WTC11 (cell line): ENCODE measurements around the gene PPP1R37. TPM values are rescaled to one million over a fixed set of nuclear protein-coding genes. Genes with fewer than 3 reads are reported as not detected.
A peak's percentile ranks its signal among the peaks of the same experiment; 100 is the strongest.

Experiments used
- ATAC-seq: fragments of 200-7000 bp; cut with Tn5 transposase; 2 replicates; pipeline ENCODE4 v1.10.0; 2021; ENCODE audit warnings: mild to moderate bottlenecking, moderate library complexity
- CTCF ChIA-PET: fragments of 300-600 bp; sonication (Branson Sonifier 250); formaldehyde crosslinking; loops from one replicate; lab custom pipeline; 2021; ENCODE audit warnings: antibody characterized with exemption; lab: Charles Lee
- POLR2A ChIA-PET: fragments of 350-600 bp; sonication (Branson Sonifier 250); formaldehyde crosslinking; loops from one replicate; lab custom pipeline; 2021; ENCODE audit warnings: antibody characterized with exemption; lab: Charles Lee
- DNase-seq: peaks from one replicate; pipeline ENCODE4 v3.0.0; 2021; ENCODE audit warnings: low spot score
- H3K27ac Mint-ChIP-seq: 2 replicates; pipeline ENCODE4 v1.8.0; 2021; ENCODE audit warnings: mixed read lengths
- H3K27me3 Mint-ChIP-seq: 2 replicates; pipeline ENCODE4 v1.8.0; 2021; ENCODE audit warnings: low read depth, mild to moderate bottlenecking, moderate library complexity, mixed read lengths
- H3K36me3 Mint-ChIP-seq: 2 replicates; pipeline ENCODE4 v1.8.0; 2021; ENCODE audit warnings: mixed read lengths
- H3K4me1 Mint-ChIP-seq: 2 replicates; pipeline ENCODE4 v1.8.0; 2022; ENCODE audit warnings: mixed read lengths
- H3K4me3 Mint-ChIP-seq: 2 replicates; pipeline ENCODE4 v1.8.0; 2021; ENCODE audit warnings: mild to moderate bottlenecking, moderate library complexity, mixed read lengths
- H3K9me3 Mint-ChIP-seq: 2 replicates; pipeline ENCODE4 v1.8.0; 2021; ENCODE audit warnings: mixed read lengths
- AFF4 ChIP-seq: sonication (generic); formaldehyde crosslinking; IDR thresholded peaks from 2 replicates; pipeline ENCODE4 v1.8.1; 2023; ENCODE audit warnings: mild to moderate bottlenecking, missing genetic modification reagents, borderline replicate concordance
- ATF3 ChIP-seq: sonication (generic); formaldehyde crosslinking; conservative IDR thresholded peaks from 2 replicates; pipeline ENCODE4 v1.8.1; 2022; ENCODE audit warnings: mild to moderate bottlenecking, missing genetic modification reagents
- CTCF ChIP-seq: fragments of 200-600 bp; IDR thresholded peaks from 2 replicates; pipeline ENCODE4 v1.8.0; 2022; ENCODE audit warnings: antibody characterized with exemption
- GRHL2 ChIP-seq: fragments of 250-450 bp; sonication (Bioruptor Pico); IDR thresholded peaks from 2 replicates; pipeline ENCODE4 v1.8.0; 2022; ENCODE audit warnings: mild to moderate bottlenecking, moderate library complexity; ENCODE audit not compliant: insufficient replicate concordance, severe bottlenecking
- RELA ChIP-seq: sonication (generic); formaldehyde crosslinking; IDR thresholded peaks from 2 replicates; pipeline ENCODE4 v1.8.1; 2022; ENCODE audit warnings: missing genetic modification reagents, mild to moderate bottlenecking, borderline replicate concordance
- STAT6 ChIP-seq: sonication (generic); formaldehyde crosslinking; conservative IDR thresholded peaks from 2 replicates; pipeline ENCODE4 v1.8.1; 2023; ENCODE audit warnings: mild to moderate bottlenecking, low read depth, missing genetic modification reagents, moderate library complexity
- TEAD4 ChIP-seq: sonication (generic); formaldehyde crosslinking; IDR thresholded peaks from 2 replicates; pipeline ENCODE4 v1.8.0; 2022; ENCODE audit warnings: mild to moderate bottlenecking, missing genetic modification reagents
- ZNF219 ChIP-seq: sonication (generic); formaldehyde crosslinking; IDR thresholded peaks from 2 replicates; pipeline ENCODE4 v1.8.0; 2023; ENCODE audit warnings: missing genetic modification reagents, mild to moderate bottlenecking, borderline replicate concordance
- ZNF263 ChIP-seq: sonication (generic); formaldehyde crosslinking; IDR thresholded peaks from 2 replicates; pipeline ENCODE4 v1.8.1; 2022; ENCODE audit warnings: low read depth, mild to moderate bottlenecking, moderate library complexity, missing genetic modification reagents
- ZNF396 ChIP-seq: fragments of 250-450 bp; sonication (Bioruptor Pico); IDR thresholded peaks from 2 replicates; pipeline ENCODE4 v1.8.0; 2021; ENCODE audit warnings: mild to moderate bottlenecking, moderate library complexity, borderline replicate concordance
- ZNF532 ChIP-seq: fragments of 250-450 bp; sonication (Bioruptor Pico); IDR thresholded peaks from 2 replicates; pipeline ENCODE4 v1.9.0; 2021; ENCODE audit warnings: mild to moderate bottlenecking, borderline replicate concordance
- ZNF671 ChIP-seq: fragments of 250-450 bp; sonication (Bioruptor Pico); IDR thresholded peaks from 2 replicates; pipeline ENCODE4 v1.8.0; 2021; ENCODE audit warnings: mild to moderate bottlenecking
- total RNA-seq: library from RNA; stranded (reverse); gene quantifications from 3 replicates; pipeline ENCODE4 v1.2.3, GENCODE V29; 2021

The PPP1R37 gene
- total RNA-seq, 1 experiment from 2014 or later, result 35.4 TPM

- TF ChIP-seq RELA (CRISPR knock-in tag) (no peak), CTCF (no peak), STAT6 (CRISPR knock-in tag) (no peak), TEAD4 (no peak), ZNF263 (no peak), GRHL2 (CRISPR knock-in tag) (no peak), AFF4 (CRISPR knock-in tag) (no peak), ZNF532 (CRISPR knock-in tag) (no peak), ZNF396 (CRISPR knock-in tag) (no peak), ZNF671 (CRISPR knock-in tag) (no peak), ZNF219 (CRISPR knock-in tag) (no peak), ATF3 (CRISPR knock-in tag) (no peak)
- TF ChIP-seq, all 79 proteins: peak for 0
- no peak for ATAC-seq
- Mint-ChIP-seq H3K9me3 (no peaks in the 10 kb centered on the region), H3K4me1 (peaks cover 10% of the 10 kb centered on the region; the same call in 1 of the 2 replicates), H3K4me3 (no peak overlapping the region), H3K27ac (peak overlapping the region; percentile 82), H3K27me3 (no peaks in the 10 kb centered on the region), H3K36me3 (no peaks in the 10 kb centered on the region)
- ChIA-PET POLR2A (no interaction called here), CTCF (interaction anchor here (0.8 to 1.9 kb wide), 4 partner anchors 9 to 56 kb away, joined by 3 to 6 read pairs (median 4); partner anchors contain the start of gene PPP1R37)
- DNase-seq, result no peak
Measured at GRCh38 chr19:45115809-45116615, 23.0 kb downstream of the PPP1R37 start.
